BJ (cell line): ENCODE measurements around the gene RANBP6. TPM values are rescaled to one million over a fixed set of nuclear protein-coding genes. Genes with fewer than 3 reads are reported as not detected.

Experiments used
- CTCF ChIA-PET: fragments of 350-600 bp; formaldehyde crosslinking; extraction: SDS; loops from one replicate; lab custom pipeline; 2021; ENCODE audit warnings: antibody characterized with exemption, inconsistent platforms; lab: Yijun Ruan, JAX
- POLR2A ChIA-PET: fragments of 300-600 bp; sonication (Branson Sonifier 250); formaldehyde crosslinking; extraction: SDS; loops from one replicate; lab custom pipeline; 2021; ENCODE audit warnings: antibody characterized with exemption; lab: Charles Lee
- DNase-seq: peaks from one replicate; pipeline ENCODE4 v3.0.0-alpha.2; 2011; ENCODE audit warnings: low read depth
- H3K27me3 ChIP-seq: 2 replicates; pipeline ENCODE4 v1.6.0; 2011; ENCODE audit warnings: low read length; ENCODE audit not compliant: control insufficient read depth, insufficient read depth
- H3K36me3 ChIP-seq: 2 replicates; pipeline ENCODE4 v1.5.1; 2011; ENCODE audit warnings: low read length; ENCODE audit not compliant: control insufficient read depth, insufficient read depth
- H3K4me3 ChIP-seq: 2 replicates; pipeline ENCODE4 v1.5.1; 2011; ENCODE audit warnings: low read depth, mild to moderate bottlenecking, control low read depth, low read length
- polyA plus RNA-seq: library from polyadenylated mRNA; depleted of rRNA; stranded (reverse); fragments of >200 nt; gene quantifications from 2 replicates; pipeline ENCODE4 v1.2.3, GENCODE V29; 2011; rRNA removed
- small RNA-seq: library from RNA; depleted of rRNA; stranded (forward); fragments of <200 nt; gene quantifications from one replicate; pipeline ENCODE3, GENCODE V24; 2012; ENCODE audit warnings: low replicate concordance, low read depth; ENCODE audit not compliant: insufficient read length
- TF ChIP-seq, protein P1 (sequence below): IDR thresholded peaks from 2 replicates; pipeline ENCODE4 v1.5.1; 2011; ENCODE audit warnings: low read depth, mild to moderate bottlenecking, control low read depth, inconsistent platforms, low read length, moderate library complexity; ENCODE audit not compliant: insufficient read depth

The RANBP6 gene
- polyA plus RNA-seq, 1 experiment = 4.9 TPM

DNA sequence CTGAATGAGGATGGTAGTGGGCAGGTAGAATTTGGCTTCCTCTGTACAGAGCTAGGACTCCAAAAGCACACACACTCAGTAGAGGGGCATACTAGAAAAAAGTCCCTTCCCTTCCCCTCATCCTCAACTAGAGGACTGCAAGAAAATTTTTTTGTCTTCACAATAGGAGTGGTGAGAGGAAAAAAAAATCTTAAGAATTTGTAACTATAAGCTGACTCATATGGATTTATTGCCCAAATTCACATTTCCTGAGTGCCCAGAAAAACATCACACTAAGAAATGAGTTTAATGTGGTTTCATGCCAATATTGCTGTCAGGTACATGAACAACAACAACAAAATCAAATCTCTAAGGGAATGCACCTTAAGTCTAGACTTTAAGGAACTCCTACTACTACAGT lies 43.7 kb downstream of the RANBP6 start:
- DNase-seq = peak; percentile 4
- POLR2A ChIA-PET = no interaction called here
- CTCF ChIA-PET = interaction anchor here (0.6 kb wide), 1 partner anchor 64 kb away, joined by 3 read pairs; no protein-coding TSS in a partner anchor
- no peaks in the 10 kb centered on the region for H3K27me3 ChIP-seq
- TF ChIP-seq, protein P1, sequence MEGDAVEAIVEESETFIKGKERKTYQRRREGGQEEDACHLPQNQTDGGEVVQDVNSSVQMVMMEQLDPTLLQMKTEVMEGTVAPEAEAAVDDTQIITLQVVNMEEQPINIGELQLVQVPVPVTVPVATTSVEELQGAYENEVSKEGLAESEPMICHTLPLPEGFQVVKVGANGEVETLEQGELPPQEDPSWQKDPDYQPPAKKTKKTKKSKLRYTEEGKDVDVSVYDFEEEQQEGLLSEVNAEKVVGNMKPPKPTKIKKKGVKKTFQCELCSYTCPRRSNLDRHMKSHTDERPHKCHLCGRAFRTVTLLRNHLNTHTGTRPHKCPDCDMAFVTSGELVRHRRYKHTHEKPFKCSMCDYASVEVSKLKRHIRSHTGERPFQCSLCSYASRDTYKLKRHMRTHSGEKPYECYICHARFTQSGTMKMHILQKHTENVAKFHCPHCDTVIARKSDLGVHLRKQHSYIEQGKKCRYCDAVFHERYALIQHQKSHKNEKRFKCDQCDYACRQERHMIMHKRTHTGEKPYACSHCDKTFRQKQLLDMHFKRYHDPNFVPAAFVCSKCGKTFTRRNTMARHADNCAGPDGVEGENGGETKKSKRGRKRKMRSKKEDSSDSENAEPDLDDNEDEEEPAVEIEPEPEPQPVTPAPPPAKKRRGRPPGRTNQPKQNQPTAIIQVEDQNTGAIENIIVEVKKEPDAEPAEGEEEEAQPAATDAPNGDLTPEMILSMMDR = no peak
- H3K36me3 ChIP-seq = 0 out of 2 replicates have a peak, but pooled peaks cover 2% of the 10 kb centered on the region
- no peak overlapping the region for H3K4me3 ChIP-seq

Small RNA genes within 50 kb of the gene (small RNA-seq; reads per million reads assigned to genes)
- not detected for gene MIR4665

Other genes with a start within 250 kb of the RANBP6 start
- gene ERMP1, start 182.5 kb downstream of the RANBP6 start, polyA plus RNA-seq = 2.3 and 4.8 TPM in 2 replicates
- gene MLANA, start 124.7 kb downstream of the RANBP6 start, polyA plus RNA-seq = not detected in 2 replicates
- gene IL33, start 200.2 kb upstream of the RANBP6 start, polyA plus RNA-seq = not detected in 2 replicates